Measurements from ENCODE around the gene GAS6. TPM values are rescaled to one million over a fixed set of nuclear protein-coding genes. Genes with fewer than 3 reads are reported as not detected.

GAS6 gene
- total RNA-seq, 4 donors from 2014 or later, result 128 to 287 (median 199) TPM

DNA sequence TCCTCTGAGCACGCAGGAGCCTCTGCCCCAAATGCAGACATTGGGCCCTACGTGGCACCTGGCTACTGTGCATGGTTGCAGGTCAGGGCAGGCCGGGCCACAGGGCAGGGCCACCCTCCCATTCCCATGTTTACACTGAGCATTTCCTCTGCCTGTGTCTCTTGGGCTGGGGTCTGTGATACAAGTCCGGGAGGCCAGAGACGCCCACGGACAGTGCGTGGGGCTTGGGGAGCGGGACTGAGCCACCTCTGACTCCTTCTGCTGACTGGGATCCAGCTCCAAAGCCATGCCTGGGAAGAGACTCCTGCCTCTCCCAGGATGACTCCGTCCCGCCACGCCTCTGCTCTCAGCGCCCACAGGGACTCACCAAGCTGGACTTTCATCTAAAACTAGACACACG is 18.8 kb downstream of the GAS6 start:
- Histone ChIP-seq H3K4me1 (peaks cover 0 to 18% of the 10 kb centered on the region in 2 donors), H3K27me3 (no peaks in the 10 kb centered on the region), H3K4me3 (no peak overlapping the region), H3K36me3 (no peaks in the 10 kb centered on the region), H3K9me3 (no peaks in the 10 kb centered on the region), H3K27ac (no peak overlapping the region)
- TF ChIP-seq, protein P1, sequence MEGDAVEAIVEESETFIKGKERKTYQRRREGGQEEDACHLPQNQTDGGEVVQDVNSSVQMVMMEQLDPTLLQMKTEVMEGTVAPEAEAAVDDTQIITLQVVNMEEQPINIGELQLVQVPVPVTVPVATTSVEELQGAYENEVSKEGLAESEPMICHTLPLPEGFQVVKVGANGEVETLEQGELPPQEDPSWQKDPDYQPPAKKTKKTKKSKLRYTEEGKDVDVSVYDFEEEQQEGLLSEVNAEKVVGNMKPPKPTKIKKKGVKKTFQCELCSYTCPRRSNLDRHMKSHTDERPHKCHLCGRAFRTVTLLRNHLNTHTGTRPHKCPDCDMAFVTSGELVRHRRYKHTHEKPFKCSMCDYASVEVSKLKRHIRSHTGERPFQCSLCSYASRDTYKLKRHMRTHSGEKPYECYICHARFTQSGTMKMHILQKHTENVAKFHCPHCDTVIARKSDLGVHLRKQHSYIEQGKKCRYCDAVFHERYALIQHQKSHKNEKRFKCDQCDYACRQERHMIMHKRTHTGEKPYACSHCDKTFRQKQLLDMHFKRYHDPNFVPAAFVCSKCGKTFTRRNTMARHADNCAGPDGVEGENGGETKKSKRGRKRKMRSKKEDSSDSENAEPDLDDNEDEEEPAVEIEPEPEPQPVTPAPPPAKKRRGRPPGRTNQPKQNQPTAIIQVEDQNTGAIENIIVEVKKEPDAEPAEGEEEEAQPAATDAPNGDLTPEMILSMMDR (IDR thresholded peaks at IDR 0.05), result no peak
- TF ChIP-seq POLR2A (IDR thresholded peaks at IDR 0.05), result no peak
- intact Hi-C loops (cut with DNase I; ENCODE audit: low total_unique reads), result no loop called here
- peak; percentile 10 to 11 for DNase-seq

GRCh38 chr13:113843864-113844556 is 19.9 kb downstream of the GAS6 start:
- intact Hi-C loops (cut with DNase I; ENCODE audit: low total_unique reads), result no loop called here
- no peak overlapping the region for H3K27ac ChIP-seq
- TF ChIP-seq, protein P1 (IDR thresholded peaks at IDR 0.05), result no peak
- TF ChIP-seq POLR2A (IDR thresholded peaks at IDR 0.05), result no peak
- no peaks in the 10 kb centered on the region for H3K27me3 ChIP-seq
- DNase-seq, result peak; percentile 10 to 12
- H3K36me3 ChIP-seq, result no peaks in the 10 kb centered on the region
- peaks cover 0 to 25% of the 10 kb centered on the region in 2 donors for H3K4me1 ChIP-seq
- no peaks in the 10 kb centered on the region for H3K9me3 ChIP-seq
- no peak overlapping the region for H3K4me3 ChIP-seq

- H3K27ac ChIP-seq, result no peak overlapping the region
- no peaks in the 10 kb centered on the region for H3K27me3 ChIP-seq
- no peaks in the 10 kb centered on the region for H3K36me3 ChIP-seq
- TF ChIP-seq POLR2A (IDR thresholded peaks at IDR 0.05), result no peak
- TF ChIP-seq, protein P1 (IDR thresholded peaks at IDR 0.05), result no peak
- H3K9me3 ChIP-seq, result no peaks in the 10 kb centered on the region
- peaks cover under 1 to 26% of the 10 kb centered on the region in 2 donors for H3K4me1 ChIP-seq
- no peak overlapping the region for H3K4me3 ChIP-seq
- intact Hi-C loops (cut with DNase I; ENCODE audit: low total_unique reads), result no loop called here
- peak; percentile 14 to 17 for DNase-seq
Observed at GRCh38 chr13:113843063-113843654, 20.7 kb downstream of the GAS6 start.

DNA sequence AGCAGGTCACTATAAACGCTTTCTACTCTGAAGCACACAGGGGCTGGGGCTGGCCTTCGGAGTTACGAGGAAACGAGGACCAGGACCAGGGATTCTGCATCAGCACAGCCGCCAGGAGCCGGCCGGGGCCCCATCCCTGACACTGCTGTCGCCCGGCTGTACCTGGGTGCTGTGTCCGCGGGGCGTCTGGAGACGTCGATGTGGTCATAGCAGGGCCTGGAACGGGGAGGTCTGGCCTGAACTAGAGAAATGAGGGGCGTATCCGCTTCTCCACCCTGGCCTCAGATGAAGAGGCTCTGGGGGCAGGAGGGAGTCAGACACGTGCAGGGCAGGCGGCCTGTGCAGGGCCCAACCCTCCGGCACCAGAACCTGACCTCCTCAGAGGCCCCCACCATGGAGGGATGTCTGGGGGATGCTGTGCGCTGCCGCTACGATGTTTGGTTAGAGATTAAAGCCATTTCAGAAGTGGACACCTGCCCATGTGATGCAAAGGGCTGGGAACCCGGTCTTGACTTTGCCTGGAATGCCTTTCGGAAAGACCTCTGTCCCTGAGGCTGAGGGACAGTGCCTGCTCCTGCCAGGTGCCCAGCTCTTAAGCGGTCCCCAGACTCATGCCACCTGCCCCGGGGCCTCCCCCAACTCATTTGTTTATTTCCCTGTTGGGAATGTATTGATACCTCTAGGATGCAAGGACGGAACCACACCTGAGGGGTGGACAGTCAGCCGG is 21.4 kb downstream of the GAS6 start:
- H3K4me1 ChIP-seq, result peaks cover 3 to 28% of the 10 kb centered on the region in 2 donors
- no peaks in the 10 kb centered on the region for H3K36me3 ChIP-seq
- no peak overlapping the region for H3K27ac ChIP-seq
- intact Hi-C loops (cut with DNase I; ENCODE audit: low total_unique reads), result no loop called here
- H3K9me3 ChIP-seq, result no peaks in the 10 kb centered on the region
- DNase-seq, result peak; percentile 12 to 13
- H3K27me3 ChIP-seq, result no peaks in the 10 kb centered on the region
- no peak overlapping the region for H3K4me3 ChIP-seq
- no peak for TF ChIP-seq POLR2A (IDR thresholded peaks at IDR 0.05)
- TF ChIP-seq, protein P1 (IDR thresholded peaks at IDR 0.05), result no peak

- Histone ChIP-seq H3K9me3 (no peaks in the 10 kb centered on the region), H3K36me3 (no peaks in the 10 kb centered on the region), H3K27me3 (no peaks in the 10 kb centered on the region), H3K4me1 (peaks cover 3 to 34% of the 10 kb centered on the region in 2 donors), H3K27ac (peak overlapping the region; percentile 92 to 93), H3K4me3 (no peak overlapping the region)
- no peak for DNase-seq
- TF ChIP-seq POLR2A (IDR thresholded peaks at IDR 0.05), result no peak
- TF ChIP-seq, protein P1 (IDR thresholded peaks at IDR 0.05), result no peak
- intact Hi-C loops (cut with DNase I; ENCODE audit: low total_unique reads), result no loop called here
Observed at GRCh38 chr13:113841353-113841650, 22.6 kb downstream of the GAS6 start.

All from uterus (tissue), 4 donors.